CD14-positive monocyte (primary cell): ENCODE results near the gene SLC24A3. TPM values are rescaled to one million over a fixed set of nuclear protein-coding genes. Genes with fewer than 3 reads are reported as not detected.

Experiments
- DNase-seq, 3 donors: peaks; one replicate each; pipeline ENCODE4 v3.0.0-alpha.2; 2011 to 2022
- H2AFZ ChIP-seq: 2 replicates; pipeline ENCODE4 v1.6.0; 2012; ENCODE audit warnings: mild to moderate bottlenecking, low read depth, low read length, inconsistent platforms; ENCODE audit not compliant: insufficient read depth, poor library complexity, severe bottlenecking
- H3K27ac ChIP-seq, 2 donors: 1 replicate in 1 of 2; 2 replicates in 1 of 2; pipeline ENCODE4 v1.5.1; 2012 to 2013; ENCODE audit warnings: low read length in 2 of 2, control low read depth in 1 of 2, inconsistent platforms in 1 of 2, low read depth in 1 of 2, mild to moderate bottlenecking in 1 of 2
- H3K27me3 ChIP-seq, 2 donors: one replicate each; pipeline versions ENCODE4 v1.6.0 to v1.6.1; 2011 to 2013; ENCODE audit warnings: low read length in 2 of 2; ENCODE audit not compliant: control insufficient read depth in 2 of 2, insufficient read depth in 2 of 2
- H3K36me3 ChIP-seq, 2 donors: replicated peaks in 1 of 2; 1 replicate in 1 of 2; 2 replicates in 1 of 2; pipeline versions ENCODE4 v1.5.1 to v1.6.1; 2012 to 2013; ENCODE audit warnings: low read length in 2 of 2, control low read depth in 1 of 2, inconsistent platforms in 1 of 2, mild to moderate bottlenecking in 1 of 2; ENCODE audit not compliant: insufficient read depth in 2 of 2, control insufficient read depth in 1 of 2
- H3K4me1 ChIP-seq, 2 donors: 1 replicate in 1 of 2; 2 replicates in 1 of 2; pipeline versions ENCODE4 v1.5.1 to v1.6.1; 2012 to 2013; ENCODE audit warnings: low read length in 2 of 2, control low read depth in 1 of 2, inconsistent platforms in 1 of 2, mild to moderate bottlenecking in 1 of 2, moderate library complexity in 1 of 2; ENCODE audit not compliant: insufficient read depth in 2 of 2, control insufficient read depth in 1 of 2
- H3K4me2 ChIP-seq: replicated peaks from 2 replicates; pipeline ENCODE3; 2012; ENCODE audit warnings: low read length, moderate library complexity, mild to moderate bottlenecking; ENCODE audit not compliant: poor library complexity, severe bottlenecking; ENCODE audit errors: extremely low read depth
- H3K4me3 ChIP-seq, 3 experiments: fragments of 200-600 bp in 1 of 3; sonication (generic) in 1 of 3; replicated peaks in 1 of 3; 1 replicate in 2 of 3; 2 replicates in 1 of 3; pipeline ENCODE4 v1.5.1; 2011 to 2013; ENCODE audit warnings: low read length in 3 of 3, mild to moderate bottlenecking in 3 of 3, control low read depth in 2 of 3, low read depth in 2 of 3, inconsistent platforms in 1 of 3, moderate library complexity in 1 of 3
- H3K79me2 ChIP-seq: 2 replicates; pipeline ENCODE4 v1.6.0; 2012; ENCODE audit warnings: mild to moderate bottlenecking, control low read depth, inconsistent platforms, low read length, moderate library complexity; ENCODE audit not compliant: insufficient read depth
- H3K9ac ChIP-seq: 2 replicates; pipeline ENCODE4 v1.6.0; 2017; ENCODE audit warnings: low read length, mild to moderate bottlenecking; ENCODE audit not compliant: insufficient read depth, poor library complexity, severe bottlenecking
- H3K9me3 ChIP-seq, 2 donors: replicated peaks in 1 of 2; 1 replicate in 1 of 2; 2 replicates in 1 of 2; pipeline versions ENCODE4 v1.5.1 to v1.6.1; 2012 to 2013; ENCODE audit warnings: low read length in 2 of 2, control low read depth in 1 of 2; ENCODE audit not compliant: control insufficient read depth in 1 of 2, insufficient read depth in 1 of 2
- H4K20me1 ChIP-seq: 2 replicates; pipeline ENCODE4 v1.6.0; 2012; ENCODE audit warnings: mild to moderate bottlenecking, low read length, control low read depth, moderate library complexity; ENCODE audit not compliant: insufficient read depth
- H3K27ac Mint-ChIP-seq, 7 donors: one replicate each; pipeline ENCODE4 v1.8.0; 2020; ENCODE audit warnings: mild to moderate bottlenecking in 7 of 7, mixed read lengths in 7 of 7, moderate library complexity in 6 of 7, inconsistent platforms in 2 of 7
- H3K27me3 Mint-ChIP-seq, 3 donors: one replicate each; pipeline ENCODE4 v1.8.0; 2021 to 2022; ENCODE audit warnings: low read depth in 3 of 3, mild to moderate bottlenecking in 3 of 3, mixed read lengths in 3 of 3, moderate library complexity in 3 of 3, inconsistent platforms in 1 of 3
- H3K36me3 Mint-ChIP-seq, 2 donors: one replicate each; pipeline ENCODE4 v1.8.0; 2020; ENCODE audit warnings: mixed read lengths in 2 of 2, inconsistent platforms in 1 of 2, mild to moderate bottlenecking in 1 of 2
- H3K4me1 Mint-ChIP-seq: one replicate; pipeline ENCODE4 v1.8.0; 2020; ENCODE audit warnings: mild to moderate bottlenecking, mixed read lengths
- H3K4me3 Mint-ChIP-seq, 2 donors: one replicate each; pipeline ENCODE4 v1.8.0; 2020; ENCODE audit warnings: mild to moderate bottlenecking in 2 of 2, mixed read lengths in 2 of 2, moderate library complexity in 1 of 2
- H3K9me3 Mint-ChIP-seq, 7 donors: one replicate each; pipeline ENCODE4 v1.8.0; 2020 to 2022; ENCODE audit warnings: mixed read lengths in 7 of 7, mild to moderate bottlenecking in 6 of 7, moderate library complexity in 6 of 7, inconsistent platforms in 2 of 7
- WGBS: methylation state at CpG from one replicate; pipeline ENCODE4 v1.1.5; 2013; ENCODE audit warnings: missing lambda C conversion rate; ENCODE audit not compliant: insufficient coverage; 5-methylcytosine and 5-hydroxymethylcytosine counted together
- intact Hi-C, 2 donors: fragments of 100-400 bp; cut with micrococcal nuclease; formaldehyde crosslinking; loops; one replicate each; pipeline versions ENCODE4 v1.15.0 to v1.15.1; 2023
- polyA plus RNA-seq, 3 donors: library from polyadenylated mRNA; depleted of rRNA in 1 of 3; unstranded in 2 of 3; stranded (reverse) in 1 of 3; fragments of 300-500 nt in 2 of 3; fragments of >200 nt in 1 of 3; fragmentation: Illumina TruSeq in 2 of 3; gene quantifications; 1 replicate in 2 of 3; 2 replicates in 1 of 3; pipeline ENCODE4 v1.2.3, GENCODE V29; 2012 to 2021
- TF ChIP-seq, protein P1 (sequence below): fragments of 200-600 bp; IDR thresholded peaks from one replicate; pipeline ENCODE4 v1.8.0; 2022; ENCODE audit warnings: antibody characterized with exemption, mild to moderate bottlenecking

SLC24A3 gene
- polyA plus RNA-seq, 3 donors = 0.04 to 0.08 TPM; not detected in 1

GRCh38 chr20:19745584-19745983 is 533.1 kb downstream of the SLC24A3 start:
- no peak overlapping the region for H3K4me2 ChIP-seq
- intact Hi-C loops = loop anchor here in 1 of 2 donors (5.0 kb wide), 1 partner anchor 53 kb away; no protein-coding TSS in a partner anchor
- H3K4me1 ChIP-seq = peaks cover 18 to 21% of the 10 kb centered on the region in 2 donors
- H4K20me1 ChIP-seq = no peaks in the 10 kb centered on the region
- Mint-ChIP-seq H3K4me1 (peaks cover 27% of the 10 kb centered on the region), H3K9me3 (peaks cover 2 to 10% (median 8%) of the 10 kb centered on the region in 7 donors), H3K36me3 (peaks cover 0 to 4% of the 10 kb centered on the region in 2 donors), H3K27ac (no peak overlapping the region), H3K4me3 (no peak overlapping the region), H3K27me3 (peaks cover 0 to 5% (median 2%) of the 10 kb centered on the region in 3 donors)
- peaks cover 0 to 3% of the 10 kb centered on the region in 2 donors for H3K9me3 ChIP-seq
- H3K4me3 ChIP-seq = no peak overlapping the region
- TF ChIP-seq, protein P1, sequence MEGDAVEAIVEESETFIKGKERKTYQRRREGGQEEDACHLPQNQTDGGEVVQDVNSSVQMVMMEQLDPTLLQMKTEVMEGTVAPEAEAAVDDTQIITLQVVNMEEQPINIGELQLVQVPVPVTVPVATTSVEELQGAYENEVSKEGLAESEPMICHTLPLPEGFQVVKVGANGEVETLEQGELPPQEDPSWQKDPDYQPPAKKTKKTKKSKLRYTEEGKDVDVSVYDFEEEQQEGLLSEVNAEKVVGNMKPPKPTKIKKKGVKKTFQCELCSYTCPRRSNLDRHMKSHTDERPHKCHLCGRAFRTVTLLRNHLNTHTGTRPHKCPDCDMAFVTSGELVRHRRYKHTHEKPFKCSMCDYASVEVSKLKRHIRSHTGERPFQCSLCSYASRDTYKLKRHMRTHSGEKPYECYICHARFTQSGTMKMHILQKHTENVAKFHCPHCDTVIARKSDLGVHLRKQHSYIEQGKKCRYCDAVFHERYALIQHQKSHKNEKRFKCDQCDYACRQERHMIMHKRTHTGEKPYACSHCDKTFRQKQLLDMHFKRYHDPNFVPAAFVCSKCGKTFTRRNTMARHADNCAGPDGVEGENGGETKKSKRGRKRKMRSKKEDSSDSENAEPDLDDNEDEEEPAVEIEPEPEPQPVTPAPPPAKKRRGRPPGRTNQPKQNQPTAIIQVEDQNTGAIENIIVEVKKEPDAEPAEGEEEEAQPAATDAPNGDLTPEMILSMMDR = no peak
- H2AFZ ChIP-seq = no peak overlapping the region
- no peaks in the 10 kb centered on the region for H3K36me3 ChIP-seq
- no CpG with 5 or more reads among the region's 1 CpG for WGBS
- no peak for DNase-seq
- no peaks in the 10 kb centered on the region for H3K79me2 ChIP-seq
- H3K9ac ChIP-seq = no peak overlapping the region
- H3K27ac ChIP-seq = no peak overlapping the region
- no peaks in the 10 kb centered on the region for H3K27me3 ChIP-seq

DNA sequence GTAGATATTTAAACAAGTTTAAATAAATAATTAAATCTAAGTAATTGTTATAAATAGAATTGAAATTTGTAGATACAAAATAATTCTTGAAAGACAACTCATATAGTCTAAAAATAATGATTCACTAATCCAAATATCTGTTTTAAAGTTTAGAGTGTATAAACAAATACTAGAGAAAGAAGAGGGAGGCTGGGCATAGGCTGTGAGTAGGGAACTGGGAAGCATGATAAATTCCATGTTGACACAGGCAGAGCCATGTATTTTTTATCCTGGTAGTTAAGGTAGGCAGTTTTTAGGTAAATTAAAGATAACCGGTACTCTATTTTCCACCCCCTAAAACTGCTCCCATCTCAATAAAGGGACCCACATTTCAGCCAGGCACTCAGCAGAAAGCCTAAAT is 534.0 kb downstream of the SLC24A3 start:
- Histone ChIP-seq H3K4me2 (no peak overlapping the region), H3K4me3 (no peak overlapping the region), H3K79me2 (no peaks in the 10 kb centered on the region), H2AFZ (no peak overlapping the region), H3K27ac (no peak overlapping the region), H3K9ac (no peak overlapping the region), H3K9me3 (peaks cover 0 to 3% of the 10 kb centered on the region in 2 donors), H3K36me3 (no peaks in the 10 kb centered on the region), H4K20me1 (no peaks in the 10 kb centered on the region), H3K4me1 (peaks cover 26 to 29% of the 10 kb centered on the region in 2 donors), H3K27me3 (no peaks in the 10 kb centered on the region)
- WGBS = no CpG with 5 or more reads among the region's 1 CpG
- DNase-seq = no peak
- Mint-ChIP-seq H3K9me3 (peaks cover 2 to 10% (median 8%) of the 10 kb centered on the region in 7 donors), H3K4me1 (peaks cover 35% of the 10 kb centered on the region), H3K36me3 (no peaks in the 10 kb centered on the region), H3K4me3 (no peak overlapping the region), H3K27ac (no peak overlapping the region), H3K27me3 (peaks cover 0 to 5% (median 5%) of the 10 kb centered on the region in 3 donors)
- intact Hi-C loops = loop anchor here in 1 of 2 donors (5.0 kb wide), 1 partner anchor 54 kb away; no protein-coding TSS in a partner anchor
- TF ChIP-seq, protein P1 = no peak
